ENCODE results near the gene STARD5. TPM values are rescaled to one million over a fixed set of nuclear protein-coding genes. Genes with fewer than 3 reads are reported as not detected.

The STARD5 gene
- total and polyA plus RNA-seq, 2 of the 8 experiments (the other 6 are each of a cell fraction or from before 2014, with no cell fraction given) = 5.5 to 10.4 TPM

DNA sequence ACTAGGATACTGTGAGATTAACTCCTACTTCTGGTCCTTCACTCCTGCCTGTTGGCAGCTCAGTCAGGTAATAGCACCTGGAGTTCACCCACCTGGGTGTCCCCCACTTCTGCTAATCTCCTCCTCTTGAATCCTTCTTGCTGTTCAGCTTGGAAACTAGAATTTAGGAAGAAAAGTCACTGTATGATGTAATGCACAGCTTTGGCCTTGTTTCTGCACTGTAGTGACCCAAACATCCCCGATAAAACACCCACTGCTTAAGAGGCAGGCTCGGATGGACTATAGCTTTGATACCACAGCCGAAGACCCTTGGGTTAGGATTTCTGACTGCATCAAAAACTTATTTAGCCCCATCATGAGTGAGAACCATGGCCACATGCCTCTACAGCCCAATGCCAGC, 24.8 kb downstream of the STARD5 start (continued):
- TF ChIP-seq, protein P1, sequence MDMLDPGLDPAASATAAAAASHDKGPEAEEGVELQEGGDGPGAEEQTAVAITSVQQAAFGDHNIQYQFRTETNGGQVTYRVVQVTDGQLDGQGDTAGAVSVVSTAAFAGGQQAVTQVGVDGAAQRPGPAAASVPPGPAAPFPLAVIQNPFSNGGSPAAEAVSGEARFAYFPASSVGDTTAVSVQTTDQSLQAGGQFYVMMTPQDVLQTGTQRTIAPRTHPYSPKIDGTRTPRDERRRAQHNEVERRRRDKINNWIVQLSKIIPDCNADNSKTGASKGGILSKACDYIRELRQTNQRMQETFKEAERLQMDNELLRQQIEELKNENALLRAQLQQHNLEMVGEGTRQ (IDR thresholded peaks at IDR 0.05; ENCODE audit: low read length) = no peak
- TF ChIP-seq, protein P2, sequence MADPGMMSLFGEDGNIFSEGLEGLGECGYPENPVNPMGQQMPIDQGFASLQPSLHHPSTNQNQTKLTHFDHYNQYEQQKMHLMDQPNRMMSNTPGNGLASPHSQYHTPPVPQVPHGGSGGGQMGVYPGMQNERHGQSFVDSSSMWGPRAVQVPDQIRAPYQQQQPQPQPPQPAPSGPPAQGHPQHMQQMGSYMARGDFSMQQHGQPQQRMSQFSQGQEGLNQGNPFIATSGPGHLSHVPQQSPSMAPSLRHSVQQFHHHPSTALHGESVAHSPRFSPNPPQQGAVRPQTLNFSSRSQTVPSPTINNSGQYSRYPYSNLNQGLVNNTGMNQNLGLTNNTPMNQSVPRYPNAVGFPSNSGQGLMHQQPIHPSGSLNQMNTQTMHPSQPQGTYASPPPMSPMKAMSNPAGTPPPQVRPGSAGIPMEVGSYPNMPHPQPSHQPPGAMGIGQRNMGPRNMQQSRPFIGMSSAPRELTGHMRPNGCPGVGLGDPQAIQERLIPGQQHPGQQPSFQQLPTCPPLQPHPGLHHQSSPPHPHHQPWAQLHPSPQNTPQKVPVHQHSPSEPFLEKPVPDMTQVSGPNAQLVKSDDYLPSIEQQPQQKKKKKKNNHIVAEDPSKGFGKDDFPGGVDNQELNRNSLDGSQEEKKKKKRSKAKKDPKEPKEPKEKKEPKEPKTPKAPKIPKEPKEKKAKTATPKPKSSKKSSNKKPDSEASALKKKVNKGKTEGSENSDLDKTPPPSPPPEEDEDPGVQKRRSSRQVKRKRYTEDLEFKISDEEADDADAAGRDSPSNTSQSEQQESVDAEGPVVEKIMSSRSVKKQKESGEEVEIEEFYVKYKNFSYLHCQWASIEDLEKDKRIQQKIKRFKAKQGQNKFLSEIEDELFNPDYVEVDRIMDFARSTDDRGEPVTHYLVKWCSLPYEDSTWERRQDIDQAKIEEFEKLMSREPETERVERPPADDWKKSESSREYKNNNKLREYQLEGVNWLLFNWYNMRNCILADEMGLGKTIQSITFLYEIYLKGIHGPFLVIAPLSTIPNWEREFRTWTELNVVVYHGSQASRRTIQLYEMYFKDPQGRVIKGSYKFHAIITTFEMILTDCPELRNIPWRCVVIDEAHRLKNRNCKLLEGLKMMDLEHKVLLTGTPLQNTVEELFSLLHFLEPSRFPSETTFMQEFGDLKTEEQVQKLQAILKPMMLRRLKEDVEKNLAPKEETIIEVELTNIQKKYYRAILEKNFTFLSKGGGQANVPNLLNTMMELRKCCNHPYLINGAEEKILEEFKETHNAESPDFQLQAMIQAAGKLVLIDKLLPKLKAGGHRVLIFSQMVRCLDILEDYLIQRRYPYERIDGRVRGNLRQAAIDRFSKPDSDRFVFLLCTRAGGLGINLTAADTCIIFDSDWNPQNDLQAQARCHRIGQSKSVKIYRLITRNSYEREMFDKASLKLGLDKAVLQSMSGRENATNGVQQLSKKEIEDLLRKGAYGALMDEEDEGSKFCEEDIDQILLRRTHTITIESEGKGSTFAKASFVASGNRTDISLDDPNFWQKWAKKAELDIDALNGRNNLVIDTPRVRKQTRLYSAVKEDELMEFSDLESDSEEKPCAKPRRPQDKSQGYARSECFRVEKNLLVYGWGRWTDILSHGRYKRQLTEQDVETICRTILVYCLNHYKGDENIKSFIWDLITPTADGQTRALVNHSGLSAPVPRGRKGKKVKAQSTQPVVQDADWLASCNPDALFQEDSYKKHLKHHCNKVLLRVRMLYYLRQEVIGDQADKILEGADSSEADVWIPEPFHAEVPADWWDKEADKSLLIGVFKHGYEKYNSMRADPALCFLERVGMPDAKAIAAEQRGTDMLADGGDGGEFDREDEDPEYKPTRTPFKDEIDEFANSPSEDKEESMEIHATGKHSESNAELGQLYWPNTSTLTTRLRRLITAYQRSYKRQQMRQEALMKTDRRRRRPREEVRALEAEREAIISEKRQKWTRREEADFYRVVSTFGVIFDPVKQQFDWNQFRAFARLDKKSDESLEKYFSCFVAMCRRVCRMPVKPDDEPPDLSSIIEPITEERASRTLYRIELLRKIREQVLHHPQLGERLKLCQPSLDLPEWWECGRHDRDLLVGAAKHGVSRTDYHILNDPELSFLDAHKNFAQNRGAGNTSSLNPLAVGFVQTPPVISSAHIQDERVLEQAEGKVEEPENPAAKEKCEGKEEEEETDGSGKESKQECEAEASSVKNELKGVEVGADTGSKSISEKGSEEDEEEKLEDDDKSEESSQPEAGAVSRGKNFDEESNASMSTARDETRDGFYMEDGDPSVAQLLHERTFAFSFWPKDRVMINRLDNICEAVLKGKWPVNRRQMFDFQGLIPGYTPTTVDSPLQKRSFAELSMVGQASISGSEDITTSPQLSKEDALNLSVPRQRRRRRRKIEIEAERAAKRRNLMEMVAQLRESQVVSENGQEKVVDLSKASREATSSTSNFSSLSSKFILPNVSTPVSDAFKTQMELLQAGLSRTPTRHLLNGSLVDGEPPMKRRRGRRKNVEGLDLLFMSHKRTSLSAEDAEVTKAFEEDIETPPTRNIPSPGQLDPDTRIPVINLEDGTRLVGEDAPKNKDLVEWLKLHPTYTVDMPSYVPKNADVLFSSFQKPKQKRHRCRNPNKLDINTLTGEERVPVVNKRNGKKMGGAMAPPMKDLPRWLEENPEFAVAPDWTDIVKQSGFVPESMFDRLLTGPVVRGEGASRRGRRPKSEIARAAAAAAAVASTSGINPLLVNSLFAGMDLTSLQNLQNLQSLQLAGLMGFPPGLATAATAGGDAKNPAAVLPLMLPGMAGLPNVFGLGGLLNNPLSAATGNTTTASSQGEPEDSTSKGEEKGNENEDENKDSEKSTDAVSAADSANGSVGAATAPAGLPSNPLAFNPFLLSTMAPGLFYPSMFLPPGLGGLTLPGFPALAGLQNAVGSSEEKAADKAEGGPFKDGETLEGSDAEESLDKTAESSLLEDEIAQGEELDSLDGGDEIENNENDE (IDR thresholded peaks at IDR 0.05; ENCODE audit: insufficient replicate concordance, low read length) = no peak

Data from H1 (cell line).